Stimulated activated CD4-positive, alpha-beta T cell treated with anti-CD3 and anti-CD28 coated beads, Interleukin-15, amount 100 ng/mL, for 24 hours (primary cell): Measurements from ENCODE around the gene DNA2.

Source experiments
- DNase-seq: peaks from one replicate; pipeline ENCODE4 v3.0.0-alpha.2; 2020

Gene DNA2

GRCh38 chr10:68446179-68446578, 25.6 kb downstream of the DNA2 start:
- no peak for DNase-seq

GRCh38 chr10:68442971-68443370, 28.8 kb downstream of the DNA2 start:
- DNase-seq = no peak

GRCh38 chr10:68440898-68441297, 30.9 kb downstream of the DNA2 start:
- no peak for DNase-seq

GRCh38 chr10:68435803-68436202, 36.0 kb downstream of the DNA2 start:
- DNase-seq = no peak

- DNase-seq = no peak
Measured at GRCh38 chr10:68434657-68435056, 37.1 kb downstream of the DNA2 start.

- no peak for DNase-seq
Measured at GRCh38 chr10:68428396-68429104, 43.2 kb downstream of the DNA2 start.

GRCh38 chr10:68424454-68425014, 47.2 kb downstream of the DNA2 start:
- DNase-seq = no peak

GRCh38 chr10:68423522-68423921, 48.3 kb downstream of the DNA2 start:
- peak; percentile 41 for DNase-seq

- no peak for DNase-seq
Measured at GRCh38 chr10:68419376-68419775, 52.4 kb downstream of the DNA2 start.

- no peak for DNase-seq
Measured at GRCh38 chr10:68408898-68409518, 62.8 kb downstream of the DNA2 start.

GRCh38 chr10:68406815-68407548, 64.8 kb downstream of the DNA2 start, which contains the start of gene RUFY2:
RUFY2 (minus strand) TSS chr10:68407277; CDS start chr10:68407189, 88 bp downstream.
- peak; percentile 82 for DNase-seq

GRCh38 chr10:68406111-68406814, 65.5 kb downstream of the DNA2 start:
- DNase-seq = peak; percentile 66

GRCh38 chr10:68403701-68404100, 68.1 kb downstream of the DNA2 start:
- DNase-seq = no peak

GRCh38 chr10:68402276-68402675, 69.5 kb downstream of the DNA2 start:
- DNase-seq = no peak

GRCh38 chr10:68397005-68397404, 74.8 kb downstream of the DNA2 start:
- DNase-seq = no peak

- DNase-seq = no peak
Measured at GRCh38 chr10:68385740-68386139, 86.0 kb downstream of the DNA2 start.

- no peak for DNase-seq
Measured at GRCh38 chr10:68371604-68372003, 100.2 kb downstream of the DNA2 start.

- DNase-seq = no peak
Measured at GRCh38 chr10:68367121-68367520, 104.7 kb downstream of the DNA2 start.

- DNase-seq = no peak
Measured at GRCh38 chr10:68366600-68366999, 105.2 kb downstream of the DNA2 start.

- no peak for DNase-seq
Measured at GRCh38 chr10:68365611-68366010, 106.2 kb downstream of the DNA2 start.

- no peak for DNase-seq
Measured at GRCh38 chr10:68364101-68364886, 107.5 kb downstream of the DNA2 start.
